Thoracic aorta (tissue), 2 donors: ENCODE measurements around the gene SYT13. TPM values are rescaled to one million over a fixed set of nuclear protein-coding genes. Genes with fewer than 3 reads are reported as not detected.
"Not testable (repeated sequence)": the region's sequence is repeated elsewhere in the genome, so short reads cannot be mapped to it uniquely, and the experiment has no call there.

ENCODE experiments used
- ATAC-seq: fragments of 150-250 bp; one replicate; pipeline ENCODE4 v1.8.0; 2017; ENCODE audit warnings: low read depth; ENCODE audit not compliant: insufficient number of reproducible peaks, low FRiP score
- DNase-seq: peaks from one replicate; pipeline ENCODE4 v3.0.0-alpha.2; 2020; ENCODE audit warnings: low spot score
- H3K27ac ChIP-seq, 2 donors: fragments of 200-600 bp; sonication (generic); 1 replicate in 1 of 2; 2 replicates in 1 of 2; pipeline ENCODE4 v1.5.1; 2016; ENCODE audit warnings: mild to moderate bottlenecking in 2 of 2, moderate library complexity in 2 of 2
- H3K27me3 ChIP-seq: fragments of 200-600 bp; sonication (generic); replicated peaks from 2 replicates; pipeline ENCODE4 v1.6.0; 2016; ENCODE audit warnings: mild to moderate bottlenecking; ENCODE audit not compliant: insufficient read depth
- H3K36me3 ChIP-seq: fragments of 200-600 bp; sonication (generic); one replicate; pipeline ENCODE4 v1.5.1; 2016
- H3K4me1 ChIP-seq, 2 donors: fragments of 200-600 bp; sonication (generic); 1 replicate in 1 of 2; 2 replicates in 1 of 2; pipeline versions ENCODE4 v1.5.1 to v1.6.0; 2016; ENCODE audit warnings: low read depth in 2 of 2, mild to moderate bottlenecking in 1 of 2; ENCODE audit not compliant: control insufficient read depth in 1 of 2
- H3K4me3 ChIP-seq: fragments of 200-600 bp; sonication (generic); 2 replicates; pipeline ENCODE4 v1.5.1; 2016; ENCODE audit warnings: mild to moderate bottlenecking
- H3K9me3 ChIP-seq: fragments of 200-600 bp; sonication (generic); 2 replicates; pipeline ENCODE4 v1.5.1; 2016
- total RNA-seq, 2 donors: library from RNA; depleted of rRNA; stranded (reverse); fragments of >200 nt; gene quantifications; one replicate each; pipeline versions ENCODE4 v1.1.0 to v1.2.3, GENCODE V29; 2016
- TF ChIP-seq, protein P1 (sequence below): fragments of 200-600 bp; sonication (generic); IDR thresholded peaks from one replicate; pipeline ENCODE4 v1.5.1; 2019; ENCODE audit warnings: antibody characterized with exemption

The SYT13 gene
- total RNA-seq, 2 donors from 2014 or later: not detected

- no peak overlapping the region for H3K4me3 ChIP-seq
- ATAC-seq (no peak), DNase-seq (no peak)
- no peaks in the 10 kb centered on the region for H3K36me3 ChIP-seq
- no peaks in the 10 kb centered on the region for H3K27me3 ChIP-seq
- no peaks in the 10 kb centered on the region for H3K9me3 ChIP-seq
- H3K4me1 ChIP-seq: no peaks in the 10 kb centered on the region
- H3K27ac ChIP-seq: no peak overlapping the region
- TF ChIP-seq, protein P1, sequence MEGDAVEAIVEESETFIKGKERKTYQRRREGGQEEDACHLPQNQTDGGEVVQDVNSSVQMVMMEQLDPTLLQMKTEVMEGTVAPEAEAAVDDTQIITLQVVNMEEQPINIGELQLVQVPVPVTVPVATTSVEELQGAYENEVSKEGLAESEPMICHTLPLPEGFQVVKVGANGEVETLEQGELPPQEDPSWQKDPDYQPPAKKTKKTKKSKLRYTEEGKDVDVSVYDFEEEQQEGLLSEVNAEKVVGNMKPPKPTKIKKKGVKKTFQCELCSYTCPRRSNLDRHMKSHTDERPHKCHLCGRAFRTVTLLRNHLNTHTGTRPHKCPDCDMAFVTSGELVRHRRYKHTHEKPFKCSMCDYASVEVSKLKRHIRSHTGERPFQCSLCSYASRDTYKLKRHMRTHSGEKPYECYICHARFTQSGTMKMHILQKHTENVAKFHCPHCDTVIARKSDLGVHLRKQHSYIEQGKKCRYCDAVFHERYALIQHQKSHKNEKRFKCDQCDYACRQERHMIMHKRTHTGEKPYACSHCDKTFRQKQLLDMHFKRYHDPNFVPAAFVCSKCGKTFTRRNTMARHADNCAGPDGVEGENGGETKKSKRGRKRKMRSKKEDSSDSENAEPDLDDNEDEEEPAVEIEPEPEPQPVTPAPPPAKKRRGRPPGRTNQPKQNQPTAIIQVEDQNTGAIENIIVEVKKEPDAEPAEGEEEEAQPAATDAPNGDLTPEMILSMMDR: no peak
Measured at GRCh38 chr11:45250035-45250718, 36.0 kb downstream of the SYT13 start.

DNA sequence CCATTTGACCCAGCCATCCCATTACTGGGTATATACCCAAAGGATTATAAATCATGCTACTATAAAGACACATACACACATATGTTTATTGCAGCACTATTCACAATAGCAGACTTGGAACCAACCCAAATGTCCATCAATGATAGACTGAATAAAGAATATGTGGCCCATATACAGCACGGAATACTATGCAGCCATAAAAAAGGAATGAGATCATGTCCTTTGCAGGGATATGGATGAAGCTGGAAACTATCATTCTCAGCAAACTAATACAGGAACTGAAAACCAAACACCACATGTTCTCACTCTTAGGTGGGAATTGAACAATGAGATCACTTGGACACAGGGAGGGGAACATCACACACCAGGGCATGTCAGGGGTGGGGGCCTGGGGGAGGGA, 36.8 kb downstream of the SYT13 start:
- H3K4me3 ChIP-seq, DNase-seq, ATAC-seq, H3K36me3 ChIP-seq, H3K27ac ChIP-seq, H3K4me1 ChIP-seq, H3K9me3 ChIP-seq, H3K27me3 ChIP-seq: not testable (repeated sequence)

DNA sequence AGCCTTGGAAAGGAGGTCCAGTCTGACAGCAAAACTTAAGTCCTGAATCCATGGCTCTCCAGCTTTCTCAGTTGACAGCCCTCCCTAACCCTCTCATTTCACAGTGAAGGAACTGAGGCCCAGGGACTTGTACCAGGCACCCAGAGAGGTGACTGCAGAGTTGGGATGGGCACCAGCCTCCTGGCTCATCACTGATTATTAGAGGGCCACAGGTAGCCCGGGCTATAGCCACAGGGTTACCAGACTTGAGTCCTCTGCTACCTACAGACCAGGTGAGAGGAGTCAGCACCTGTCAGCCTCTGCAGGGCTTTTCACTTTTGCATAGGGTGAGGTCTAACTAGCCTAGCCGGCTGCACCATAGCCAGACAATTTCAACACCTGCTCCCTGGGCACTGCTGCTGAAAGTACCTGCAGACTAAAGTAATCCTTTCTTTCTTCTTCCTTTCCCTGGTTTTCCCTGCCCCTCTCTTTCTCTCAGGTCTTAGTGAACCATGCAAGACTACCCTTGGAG, 37.6 kb downstream of the SYT13 start:
- TF ChIP-seq, protein P1: no peak
- H3K4me3 ChIP-seq: no peak overlapping the region
- H3K9me3 ChIP-seq: no peaks in the 10 kb centered on the region
- H3K27me3 ChIP-seq: no peaks in the 10 kb centered on the region
- DNase-seq (no peak), ATAC-seq (no peak)
- H3K36me3 ChIP-seq: no peaks in the 10 kb centered on the region
- no peaks in the 10 kb centered on the region for H3K4me1 ChIP-seq
- no peak overlapping the region for H3K27ac ChIP-seq

GRCh38 chr11:45247433-45247832, 38.7 kb downstream of the SYT13 start:
- H3K27ac ChIP-seq: no peak overlapping the region
- ATAC-seq: no peak
- no peaks in the 10 kb centered on the region for H3K27me3 ChIP-seq
- H3K9me3 ChIP-seq: no peaks in the 10 kb centered on the region
- TF ChIP-seq, protein P1: no peak
- H3K4me1 ChIP-seq: no peaks in the 10 kb centered on the region
- H3K4me3 ChIP-seq: no peak overlapping the region
- DNase-seq: no peak
- H3K36me3 ChIP-seq: no peaks in the 10 kb centered on the region

- H3K27ac ChIP-seq: no peak overlapping the region
- no peak for ATAC-seq
- no peak overlapping the region for H3K4me3 ChIP-seq
- no peaks in the 10 kb centered on the region for H3K27me3 ChIP-seq
- TF ChIP-seq, protein P1: no peak
- no peaks in the 10 kb centered on the region for H3K36me3 ChIP-seq
- no peaks in the 10 kb centered on the region for H3K9me3 ChIP-seq
- no peak for DNase-seq
- no peaks in the 10 kb centered on the region for H3K4me1 ChIP-seq
Measured at GRCh38 chr11:45246241-45246640, 39.9 kb downstream of the SYT13 start.
